Measurements from ENCODE around the gene CAPS2. TPM values are rescaled to one million over a fixed set of nuclear protein-coding genes. Genes with fewer than 3 reads are reported as not detected.

Gene CAPS2
- total and polyA plus RNA-seq, 9 of the 15 experiments (the other 6 are each of a cell fraction or from before 2014, with no cell fraction given): 0.10 to 0.82 (median 0.47) TPM; not detected in 1

DNA sequence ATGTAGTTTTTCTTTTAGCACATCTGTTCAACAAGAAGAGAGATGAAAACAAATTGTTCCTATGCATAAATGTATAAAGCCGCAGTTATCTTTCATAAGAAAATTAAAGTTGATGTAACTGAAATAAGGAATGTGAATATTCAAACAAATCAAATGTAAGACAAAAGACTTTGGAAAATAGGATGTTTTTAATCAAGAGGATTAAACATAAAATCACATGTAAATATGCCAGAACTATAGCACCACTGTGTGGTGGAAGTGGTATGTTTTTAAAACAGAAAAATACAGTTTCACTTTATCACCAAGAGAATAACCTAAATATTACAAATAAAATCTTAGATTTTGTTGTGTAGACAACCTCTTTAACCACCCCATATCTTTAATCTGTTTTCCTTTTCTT, 40.4 kb downstream of the CAPS2 start:
- H3K27ac ChIP-seq (ENCODE audit: extremely low read depth, low read depth, low read length): no peak overlapping the region
- no peaks in the 10 kb centered on the region for H3K4me1 ChIP-seq (replicated peaks in 1 of 2; ENCODE audit: control insufficient read depth in 2 of 2, insufficient read depth in 2 of 2, low read length in 2 of 2)
- WGBS (ENCODE audit: insufficient coverage, low coverage, missing lambda C conversion rate): 0% methylated on average over 1 of the region's 1 CpG
- CTCF ChIA-PET (ENCODE audit: low intra/inter-chr PET ratio): no interaction called here
- BruUV-seq (replicated peaks): no TSS peak
- DNase-seq (ENCODE audit: extremely low read depth in 1 of 4, low spot score in 3 of 4) (no peak), FAIRE-seq (no peak), ATAC-seq (no peak)
- H3K36me3 ChIP-seq (ENCODE audit: control insufficient read depth, insufficient read depth, low read length): no peaks in the 10 kb centered on the region
- H3K9me3 ChIP-seq (replicated peaks; ENCODE audit: control insufficient read depth, insufficient read depth, low read depth, low read length): no peaks in the 10 kb centered on the region
- in situ Hi-C loops (cut with MboI) (no loop called here), intact Hi-C loops (cut with micrococcal nuclease) (no loop called here)
- no peaks in the 10 kb centered on the region for H3K79me2 ChIP-seq (ENCODE audit: control insufficient read depth, insufficient read depth, low read length)
- TF ChIP-seq MTF1 (CRISPR knock-in tag; IDR thresholded peaks at IDR 0.05; ENCODE audit: borderline replicate concordance) (no peak), KHSRP (IDR thresholded peaks at IDR 0.05) (no peak), RAD21 (CRISPR knock-in tag; conservative IDR thresholded peaks at IDR 0.05 in 1 of 2, IDR thresholded peaks at IDR 0.05 in 1 of 2) (0 out of 4 replicates have a peak, but pooled peaks of 1 of the 2 experiments have one; percentile 4)
- H3K4me3 ChIP-seq: no peak overlapping the region
- H3K4me2 ChIP-seq (ENCODE audit: insufficient read depth, low read length): no peak overlapping the region
- no peaks in the 10 kb centered on the region for H3K27me3 ChIP-seq (ENCODE audit: control insufficient read depth in 2 of 2, insufficient read depth in 2 of 2, low read length in 2 of 2)
- H3K9me1 ChIP-seq (ENCODE audit: control insufficient read depth, insufficient read depth, low read length): no peaks in the 10 kb centered on the region
- H2AFZ ChIP-seq (ENCODE audit: low read depth, low read length): no peak overlapping the region
- H4K20me1 ChIP-seq (replicated peaks; ENCODE audit: control insufficient read depth, insufficient read depth, low read length): no peaks in the 10 kb centered on the region
- no peak overlapping the region for H3K9ac ChIP-seq (ENCODE audit: insufficient read depth in 1 of 2, low read depth in 2 of 2, low read length in 2 of 2)
- POLR2A ChIA-PET: no interaction called here

- no peaks in the 10 kb centered on the region for H4K20me1 ChIP-seq (replicated peaks; ENCODE audit: control insufficient read depth, insufficient read depth, low read length)
- CTCF ChIA-PET (ENCODE audit: low intra/inter-chr PET ratio): no interaction called here
- no peaks in the 10 kb centered on the region for H3K9me1 ChIP-seq (ENCODE audit: control insufficient read depth, insufficient read depth, low read length)
- H2AFZ ChIP-seq (ENCODE audit: low read depth, low read length): no peak overlapping the region
- intact Hi-C loops (cut with micrococcal nuclease): no loop called here
- no peaks in the 10 kb centered on the region for H3K27me3 ChIP-seq (ENCODE audit: control insufficient read depth in 2 of 2, insufficient read depth in 2 of 2, low read length in 2 of 2)
- TF ChIP-seq, protein P1, sequence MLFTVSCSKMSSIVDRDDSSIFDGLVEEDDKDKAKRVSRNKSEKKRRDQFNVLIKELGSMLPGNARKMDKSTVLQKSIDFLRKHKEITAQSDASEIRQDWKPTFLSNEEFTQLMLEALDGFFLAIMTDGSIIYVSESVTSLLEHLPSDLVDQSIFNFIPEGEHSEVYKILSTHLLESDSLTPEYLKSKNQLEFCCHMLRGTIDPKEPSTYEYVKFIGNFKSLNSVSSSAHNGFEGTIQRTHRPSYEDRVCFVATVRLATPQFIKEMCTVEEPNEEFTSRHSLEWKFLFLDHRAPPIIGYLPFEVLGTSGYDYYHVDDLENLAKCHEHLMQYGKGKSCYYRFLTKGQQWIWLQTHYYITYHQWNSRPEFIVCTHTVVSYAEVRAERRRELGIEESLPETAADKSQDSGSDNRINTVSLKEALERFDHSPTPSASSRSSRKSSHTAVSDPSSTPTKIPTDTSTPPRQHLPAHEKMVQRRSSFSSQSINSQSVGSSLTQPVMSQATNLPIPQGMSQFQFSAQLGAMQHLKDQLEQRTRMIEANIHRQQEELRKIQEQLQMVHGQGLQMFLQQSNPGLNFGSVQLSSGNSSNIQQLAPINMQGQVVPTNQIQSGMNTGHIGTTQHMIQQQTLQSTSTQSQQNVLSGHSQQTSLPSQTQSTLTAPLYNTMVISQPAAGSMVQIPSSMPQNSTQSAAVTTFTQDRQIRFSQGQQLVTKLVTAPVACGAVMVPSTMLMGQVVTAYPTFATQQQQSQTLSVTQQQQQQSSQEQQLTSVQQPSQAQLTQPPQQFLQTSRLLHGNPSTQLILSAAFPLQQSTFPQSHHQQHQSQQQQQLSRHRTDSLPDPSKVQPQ (CRISPR knock-in tag; IDR thresholded peaks at IDR 0.05; ENCODE audit: borderline replicate concordance): no peak
- TF ChIP-seq ZNF263 (CRISPR knock-in tag; IDR thresholded peaks at IDR 0.05; ENCODE audit: borderline replicate concordance) (no peak), SFPQ (IDR thresholded peaks at IDR 0.05; ENCODE audit: low read depth, low read length) (no peak), ZFP1 (CRISPR knock-in tag; IDR thresholded peaks at IDR 0.05) (no peak)
- TF ChIP-seq, protein P2, sequence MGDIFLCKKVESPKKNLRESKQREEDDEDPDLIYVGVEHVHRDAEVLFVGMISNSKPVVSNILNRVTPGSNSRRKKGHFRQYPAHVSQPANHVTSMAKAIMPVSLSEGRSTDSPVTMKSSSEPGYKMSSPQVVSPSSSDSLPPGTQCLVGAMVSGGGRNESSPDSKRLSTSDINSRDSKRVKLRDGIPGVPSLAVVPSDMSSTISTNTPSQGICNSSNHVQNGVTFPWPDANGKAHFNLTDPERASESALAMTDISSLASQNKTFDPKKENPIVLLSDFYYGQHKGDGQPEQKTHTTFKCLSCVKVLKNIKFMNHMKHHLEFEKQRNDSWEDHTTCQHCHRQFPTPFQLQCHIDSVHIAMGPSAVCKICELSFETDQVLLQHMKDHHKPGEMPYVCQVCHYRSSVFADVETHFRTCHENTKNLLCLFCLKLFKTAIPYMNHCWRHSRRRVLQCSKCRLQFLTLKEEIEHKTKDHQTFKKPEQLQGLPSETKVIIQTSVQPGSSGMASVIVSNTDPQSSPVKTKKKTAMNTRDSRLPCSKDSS (IDR thresholded peaks at IDR 0.05; ENCODE audit: low read depth, partially characterized antibody): no peak
- no peak overlapping the region for H3K4me3 ChIP-seq
- no peak overlapping the region for H3K4me2 ChIP-seq (ENCODE audit: insufficient read depth, low read length)
- ATAC-seq (no peak), DNase-seq (ENCODE audit: extremely low read depth in 1 of 4, low spot score in 3 of 4) (no peak), FAIRE-seq (no peak)
- no peaks in the 10 kb centered on the region for H3K9me3 ChIP-seq (replicated peaks; ENCODE audit: control insufficient read depth, insufficient read depth, low read depth, low read length)
- in situ Hi-C loops (cut with MboI): no loop called here
- no peaks in the 10 kb centered on the region for H3K36me3 ChIP-seq (ENCODE audit: control insufficient read depth, insufficient read depth, low read length)
- H3K4me1 ChIP-seq (replicated peaks in 1 of 2; ENCODE audit: control insufficient read depth in 2 of 2, insufficient read depth in 2 of 2, low read length in 2 of 2): no peaks in the 10 kb centered on the region
- H3K27ac ChIP-seq (ENCODE audit: extremely low read depth, low read depth, low read length): no peak overlapping the region
- no TSS peak for BruUV-seq (replicated peaks)
- POLR2A ChIA-PET: no interaction called here
- WGBS (ENCODE audit: insufficient coverage, low coverage, missing lambda C conversion rate): 0% methylated on average over 1 of the region's 1 CpG
- H3K9ac ChIP-seq (ENCODE audit: insufficient read depth in 1 of 2, low read depth in 2 of 2, low read length in 2 of 2): no peak overlapping the region
- no peaks in the 10 kb centered on the region for H3K79me2 ChIP-seq (ENCODE audit: control insufficient read depth, insufficient read depth, low read length)
Measured at GRCh38 chr12:75288860-75289259, 41.3 kb downstream of the CAPS2 start.
